Smooth muscle cell (in vitro differentiated cells): ENCODE measurements around the gene TMEM151B. TPM values are rescaled to one million over a fixed set of nuclear protein-coding genes. Genes with fewer than 3 reads are reported as not detected.
A peak's percentile ranks its signal among the peaks of the same experiment; 100 is the strongest.

ENCODE experiments used
- DNase-seq: peaks from one replicate; lab custom pipeline; 2025; ENCODE audit not compliant: unreplicated experiment; lab: John Stamatoyannopoulos, UW
- H2AFZ ChIP-seq: fragments of 200-600 bp; sonication (generic); 2 replicates; pipeline ENCODE4 v1.6.0; 2016; ENCODE audit warnings: antibody characterized with exemption, low read depth, mild to moderate bottlenecking
- H3F3A ChIP-seq: fragments of 200-600 bp; sonication (generic); 2 replicates; pipeline ENCODE4 v1.6.0; 2017; ENCODE audit warnings: antibody characterized with exemption, low read depth
- H3K27ac ChIP-seq: fragments of 200-600 bp; sonication (generic); 2 replicates; pipeline ENCODE4 v1.5.1; 2016; ENCODE audit warnings: low read depth, mild to moderate bottlenecking
- H3K27me3 ChIP-seq: fragments of 200-600 bp; sonication (generic); 2 replicates; pipeline ENCODE4 v1.6.1; 2016; ENCODE audit warnings: low read depth, mild to moderate bottlenecking
- H3K36me3 ChIP-seq: fragments of 200-600 bp; sonication (generic); 2 replicates; pipeline ENCODE4 v1.5.1; 2016; ENCODE audit warnings: low read depth
- H3K4me1 ChIP-seq: fragments of 200-600 bp; sonication (generic); 2 replicates; pipeline ENCODE4 v1.5.1; 2016; ENCODE audit warnings: low read depth
- H3K4me2 ChIP-seq: fragments of 200-600 bp; sonication (generic); 2 replicates; pipeline ENCODE4 v1.6.0; 2016; ENCODE audit warnings: mild to moderate bottlenecking
- H3K4me3 ChIP-seq: fragments of 200-600 bp; sonication (generic); 2 replicates; pipeline ENCODE4 v1.5.1; 2016; ENCODE audit warnings: mild to moderate bottlenecking
- H3K79me2 ChIP-seq: fragments of 200-600 bp; sonication (generic); 2 replicates; pipeline ENCODE4 v1.6.0; 2016; ENCODE audit warnings: low read depth, mild to moderate bottlenecking
- H3K9ac ChIP-seq: fragments of 200-600 bp; sonication (generic); 2 replicates; pipeline ENCODE4 v1.6.0; 2016; ENCODE audit warnings: low read depth
- H3K9me3 ChIP-seq: fragments of 200-600 bp; sonication (generic); replicated peaks from 2 replicates; pipeline ENCODE4 v1.5.1; 2016; ENCODE audit warnings: low read depth
- H4K20me1 ChIP-seq: fragments of 200-600 bp; sonication (generic); 2 replicates; pipeline ENCODE4 v1.6.0; 2016; ENCODE audit warnings: low read depth
- CTCF ChIP-seq: fragments of 200-600 bp; sonication (generic); IDR thresholded peaks from 2 replicates; pipeline ENCODE4 v1.5.1; 2017; ENCODE audit warnings: borderline replicate concordance, mild to moderate bottlenecking, antibody characterized with exemption; ENCODE audit not compliant: insufficient read depth, poor library complexity, severe bottlenecking
- WGBS: methylation state at CpG from one replicate; pipeline ENCODE4 v1.1.7; 2016; ENCODE audit warnings: low lambda C conversion rate; 5-methylcytosine and 5-hydroxymethylcytosine counted together
- polyA plus RNA-seq: library from polyadenylated mRNA; unstranded; fragments of >200 nt; fragmentation: Nextera tagmentation; extraction: Ambion mirVana; gene quantifications from 2 replicates; pipeline ENCODE4 v1.2.1, GENCODE V29; 2016
- total RNA-seq: library from RNA; depleted of rRNA; stranded (reverse); fragments of >200 nt; gene quantifications from 2 replicates; pipeline ENCODE4 v1.2.3, GENCODE V29; 2014

Gene TMEM151B
- total and polyA plus RNA-seq, 2 experiments from 2014 or later, result not detected

DNA sequence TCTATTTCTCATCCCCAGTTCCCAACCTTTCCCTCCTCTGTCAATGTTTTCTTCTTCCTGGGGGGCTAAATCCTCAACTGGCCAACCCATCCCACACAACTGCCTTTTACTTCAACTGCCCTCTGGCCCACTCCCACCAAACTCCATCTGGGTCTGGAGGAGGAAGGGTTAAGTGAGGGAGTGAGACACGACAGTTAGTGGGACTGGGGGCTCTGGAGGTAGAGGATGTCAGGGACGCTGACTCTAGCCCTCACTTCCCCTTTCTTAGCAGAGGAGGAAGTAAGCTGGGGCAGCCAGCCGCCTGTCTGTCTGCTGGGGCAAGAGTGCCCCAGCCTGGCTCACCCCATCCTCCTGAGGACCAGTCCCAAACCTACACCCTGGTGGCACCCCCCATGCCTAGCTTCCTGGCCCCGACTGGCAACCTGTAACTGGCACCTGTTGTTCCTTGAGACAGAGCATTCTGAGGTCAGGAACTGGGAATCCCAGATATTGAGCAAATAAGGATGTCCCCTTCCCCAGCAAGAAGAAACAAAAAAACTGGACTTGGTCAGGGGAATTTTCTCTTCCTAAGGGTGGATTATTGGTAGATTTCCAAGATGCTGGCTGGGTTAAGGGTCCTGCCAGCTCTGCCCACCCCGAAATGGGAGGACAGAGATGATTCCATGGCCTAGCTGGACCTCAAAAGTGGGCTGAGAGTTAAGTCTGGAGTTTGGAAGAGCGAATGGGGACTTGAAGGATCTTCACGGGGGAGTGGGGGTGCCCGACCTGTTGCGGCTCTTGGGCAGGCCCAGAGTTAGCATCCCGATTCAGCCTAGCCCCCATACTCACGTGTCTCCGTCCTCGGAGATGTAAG lies 5.9 kb upstream of the TMEM151B start:
- H3K27ac ChIP-seq, result peak overlapping the region; percentile 79
- H3K4me3 ChIP-seq, result peak overlapping the region; percentile 96
- H3F3A ChIP-seq, result no peaks in the 10 kb centered on the region
- H3K4me1 ChIP-seq, result peaks cover 25% of the 10 kb centered on the region
- peaks cover 13% of the 10 kb centered on the region for H4K20me1 ChIP-seq
- no peaks in the 10 kb centered on the region for H3K36me3 ChIP-seq
- TF ChIP-seq CTCF, result no peak
- peaks cover 13% of the 10 kb centered on the region for H3K27me3 ChIP-seq
- H2AFZ ChIP-seq, result peak overlapping the region; percentile 63
- H3K9ac ChIP-seq, result peak overlapping the region; percentile 89
- 17% methylated on average over 13 of the region's 13 CpGs for WGBS
- peaks cover 16% of the 10 kb centered on the region for H3K79me2 ChIP-seq
- no peaks in the 10 kb centered on the region for H3K9me3 ChIP-seq
- no peak for DNase-seq
- peak overlapping the region; percentile 98 for H3K4me2 ChIP-seq

- H3K27ac ChIP-seq, result peak within 1 kb of the TSS; percentile 79
- H3K4me2 ChIP-seq, result peak within 1 kb of the TSS; percentile 98
- peaks cover 13% of the 10 kb centered on the region for H4K20me1 ChIP-seq
- H3K79me2 ChIP-seq, result peaks cover 16% of the 10 kb centered on the region
- H3K4me1 ChIP-seq, result peaks cover 25% of the 10 kb centered on the region
- H3K4me3 ChIP-seq, result peak within 1 kb of the TSS; percentile 96
- WGBS, result under 1% methylated on average over 44 of the region's 72 CpGs
- DNase-seq, result peak; percentile 96
- no peaks in the 10 kb centered on the region for H3K9me3 ChIP-seq
- peak; percentile 33 for TF ChIP-seq CTCF
- H3K36me3 ChIP-seq, result no peaks in the 10 kb centered on the region
- no peaks in the 10 kb centered on the region for H3F3A ChIP-seq
- H2AFZ ChIP-seq, result peak within 1 kb of the TSS; percentile 63
- H3K9ac ChIP-seq, result peak within 1 kb of the TSS; percentile 89
- H3K27me3 ChIP-seq, result peaks cover 21% of the 10 kb centered on the region
Measured at GRCh38 chr6:44265007-44265721, 5.1 kb upstream of the TMEM151B start, which contains the start of gene NFKBIE. Gene NFKBIE, minus strand, starts transcription at chr6:44265551. Its CDS starts 205 bp downstream, at chr6:44265346.

- TF ChIP-seq CTCF, result no peak
- H3K4me1 ChIP-seq, result peaks cover 25% of the 10 kb centered on the region
- no peaks in the 10 kb centered on the region for H3F3A ChIP-seq
- peaks cover 16% of the 10 kb centered on the region for H3K79me2 ChIP-seq
- no peaks in the 10 kb centered on the region for H3K9me3 ChIP-seq
- H3K27ac ChIP-seq, result peak overlapping the region; percentile 57
- H3K36me3 ChIP-seq, result no peaks in the 10 kb centered on the region
- WGBS, result 70% methylated on average over 17 of the region's 17 CpGs
- H4K20me1 ChIP-seq, result peaks cover 13% of the 10 kb centered on the region
- DNase-seq, result no peak
- H3K27me3 ChIP-seq, result peaks cover 25% of the 10 kb centered on the region
- H3K9ac ChIP-seq, result no peak overlapping the region
- H2AFZ ChIP-seq, result no peak overlapping the region
- peak overlapping the region; percentile 96 for H3K4me3 ChIP-seq
- H3K4me2 ChIP-seq, result peak overlapping the region; percentile 61
Measured at GRCh38 chr6:44265722-44266233, 4.5 kb upstream of the TMEM151B start.
